Liver (tissue), 3 donors: ENCODE results near the gene ALK.

Experiments used
- GABPA ChIP-seq, 2 donors: IDR thresholded peaks in 1 of 2; conservative IDR thresholded peaks in 1 of 2; 2 replicates each; pipeline ENCODE4 v1.6.1; 2016; ENCODE audit warnings: antibody characterized with exemption in 2 of 2, mild to moderate bottlenecking in 1 of 2, moderate library complexity in 1 of 2
- YY1 ChIP-seq: IDR thresholded peaks from 2 replicates; pipeline ENCODE4 v1.6.1; 2016; ENCODE audit warnings: antibody characterized with exemption, mild to moderate bottlenecking
- TF ChIP-seq, protein P1 (sequence below): fragments of 150-350 bp; IDR thresholded peaks from 2 replicates; pipeline ENCODE4 v1.5.1; 2017; ENCODE audit warnings: improper control_type of control experiment, low read depth, low read length; ENCODE audit not compliant: missing input control
- TF ChIP-seq, protein P2 (sequence below): IDR thresholded peaks from 2 replicates; pipeline ENCODE4 v1.6.1; 2016; ENCODE audit warnings: antibody characterized with exemption
- TF ChIP-seq, protein P3 (sequence below): IDR thresholded peaks from 2 replicates; pipeline ENCODE4 v1.6.1; 2016; ENCODE audit warnings: antibody characterized with exemption
- donor health status: healthy.
- donor health status: healthy.

DNA sequence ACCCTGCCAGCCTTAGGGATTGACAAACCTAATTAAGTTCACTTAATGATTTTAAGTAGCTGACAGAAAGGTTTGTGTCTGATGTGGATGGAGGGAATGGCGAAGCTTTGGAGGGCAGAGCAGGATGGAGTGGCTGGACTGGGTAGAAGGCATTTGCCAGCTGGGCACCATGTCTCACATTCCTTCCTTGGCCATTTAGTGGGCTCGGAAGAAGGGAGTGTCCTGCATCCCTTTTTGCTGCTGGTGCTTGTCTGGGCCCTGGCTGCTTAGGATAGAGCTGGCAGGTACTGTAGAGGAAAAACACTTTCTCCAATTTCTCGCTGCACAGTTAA lies 639.5 kb downstream of the ALK start:
- TF ChIP-seq, protein P1, sequence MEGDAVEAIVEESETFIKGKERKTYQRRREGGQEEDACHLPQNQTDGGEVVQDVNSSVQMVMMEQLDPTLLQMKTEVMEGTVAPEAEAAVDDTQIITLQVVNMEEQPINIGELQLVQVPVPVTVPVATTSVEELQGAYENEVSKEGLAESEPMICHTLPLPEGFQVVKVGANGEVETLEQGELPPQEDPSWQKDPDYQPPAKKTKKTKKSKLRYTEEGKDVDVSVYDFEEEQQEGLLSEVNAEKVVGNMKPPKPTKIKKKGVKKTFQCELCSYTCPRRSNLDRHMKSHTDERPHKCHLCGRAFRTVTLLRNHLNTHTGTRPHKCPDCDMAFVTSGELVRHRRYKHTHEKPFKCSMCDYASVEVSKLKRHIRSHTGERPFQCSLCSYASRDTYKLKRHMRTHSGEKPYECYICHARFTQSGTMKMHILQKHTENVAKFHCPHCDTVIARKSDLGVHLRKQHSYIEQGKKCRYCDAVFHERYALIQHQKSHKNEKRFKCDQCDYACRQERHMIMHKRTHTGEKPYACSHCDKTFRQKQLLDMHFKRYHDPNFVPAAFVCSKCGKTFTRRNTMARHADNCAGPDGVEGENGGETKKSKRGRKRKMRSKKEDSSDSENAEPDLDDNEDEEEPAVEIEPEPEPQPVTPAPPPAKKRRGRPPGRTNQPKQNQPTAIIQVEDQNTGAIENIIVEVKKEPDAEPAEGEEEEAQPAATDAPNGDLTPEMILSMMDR, result no peak
- TF ChIP-seq, protein P2, sequence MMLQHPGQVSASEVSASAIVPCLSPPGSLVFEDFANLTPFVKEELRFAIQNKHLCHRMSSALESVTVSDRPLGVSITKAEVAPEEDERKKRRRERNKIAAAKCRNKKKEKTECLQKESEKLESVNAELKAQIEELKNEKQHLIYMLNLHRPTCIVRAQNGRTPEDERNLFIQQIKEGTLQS, result no peak
- TF ChIP-seq, protein P3, sequence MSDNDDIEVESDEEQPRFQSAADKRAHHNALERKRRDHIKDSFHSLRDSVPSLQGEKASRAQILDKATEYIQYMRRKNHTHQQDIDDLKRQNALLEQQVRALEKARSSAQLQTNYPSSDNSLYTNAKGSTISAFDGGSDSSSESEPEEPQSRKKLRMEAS, result no peak
- TF ChIP-seq YY1 (no peak), GABPA (IDR thresholded peaks at IDR 0.05 in 1 of 2, conservative IDR thresholded peaks at IDR 0.05 in 1 of 2) (no peak)
